MM.1S (cell line): ENCODE results near the gene DAP.

Experiments used
- DNase-seq: peaks from one replicate; pipeline ENCODE4 v3.0.0-alpha.2; 2015
- H2AFZ ChIP-seq: fragments of 300-600 bp; sonication (generic); 2 replicates; pipeline ENCODE4 v1.6.0; 2016; ENCODE audit warnings: antibody characterized with exemption, low read length
- H3F3A ChIP-seq: fragments of 300-600 bp; sonication (generic); 2 replicates; pipeline ENCODE4 v1.6.1; 2016; ENCODE audit warnings: mild to moderate bottlenecking, antibody characterized with exemption, low read length, moderate library complexity, mixed read lengths; ENCODE audit not compliant: insufficient read depth
- H3K27ac ChIP-seq: fragments of 300-600 bp; sonication (generic); 2 replicates; pipeline ENCODE4 v1.5.1; 2016; ENCODE audit warnings: mild to moderate bottlenecking, low read length
- H3K27me3 ChIP-seq: fragments of 300-600 bp; sonication (generic); replicated peaks from 2 replicates; pipeline ENCODE4 v1.6.0; 2016; ENCODE audit warnings: low read length; ENCODE audit not compliant: insufficient read depth
- H3K36me3 ChIP-seq: fragments of 300-600 bp; sonication (generic); replicated peaks from 2 replicates; pipeline ENCODE4 v1.6.1; 2016; ENCODE audit warnings: mild to moderate bottlenecking, low read length, mixed read lengths; ENCODE audit not compliant: insufficient read depth
- H3K4me1 ChIP-seq: fragments of 300-600 bp; sonication (generic); 2 replicates; pipeline ENCODE4 v1.6.1; 2016; ENCODE audit warnings: low read length, mixed read lengths
- H3K4me2 ChIP-seq: fragments of 300-600 bp; sonication (generic); 2 replicates; pipeline ENCODE4 v1.6.0; 2016; ENCODE audit warnings: low read depth, low read length
- H3K4me3 ChIP-seq: fragments of 300-600 bp; sonication (generic); 2 replicates; pipeline ENCODE4 v1.5.1; 2016; ENCODE audit warnings: low read length, mixed read lengths
- H3K79me2 ChIP-seq: fragments of 300-600 bp; sonication (generic); 2 replicates; pipeline ENCODE4 v1.6.1; 2016; ENCODE audit warnings: mixed run types, low read length, mixed read lengths
- H3K9ac ChIP-seq: fragments of 300-600 bp; sonication (generic); 2 replicates; pipeline ENCODE4 v1.6.1; 2016; ENCODE audit warnings: low read length, mixed read lengths
- H3K9me2 ChIP-seq: fragments of 300-600 bp; sonication (generic); replicated peaks from 2 replicates; pipeline ENCODE4 v1.6.1; 2016; ENCODE audit warnings: mild to moderate bottlenecking, low read length, mixed read lengths; ENCODE audit not compliant: insufficient read depth
- H3K9me3 ChIP-seq: fragments of 300-600 bp; sonication (generic); replicated peaks from 2 replicates; pipeline ENCODE4 v1.6.1; 2016; ENCODE audit warnings: mild to moderate bottlenecking, low read length, mixed read lengths; ENCODE audit not compliant: insufficient read depth
- H4K20me1 ChIP-seq: fragments of 300-600 bp; sonication (generic); 2 replicates; pipeline ENCODE4 v1.6.1; 2016; ENCODE audit warnings: mild to moderate bottlenecking, low read length, moderate library complexity, mixed read lengths; ENCODE audit not compliant: insufficient read depth
- CTCF ChIP-seq: fragments of 300-600 bp; sonication (generic); IDR thresholded peaks from 2 replicates; pipeline ENCODE4 v1.5.1; 2016; ENCODE audit warnings: antibody characterized with exemption, low read length, mixed read lengths
- EZH2 ChIP-seq: fragments of 300-600 bp; sonication (generic); optimal IDR thresholded peaks from 2 replicates; pipeline ENCODE3; 2017; ENCODE audit warnings: low read depth, mild to moderate bottlenecking, antibody characterized with exemption, low read length, mixed read lengths
- EZH2phosphoT487 ChIP-seq: fragments of 300-600 bp; sonication (generic); IDR thresholded peaks from 2 replicates; pipeline ENCODE4 v1.6.1; 2018; ENCODE audit warnings: antibody characterized with exemption, low read length

The DAP gene

GRCh38 chr5:10678244-10678643 is 82.8 kb downstream of the DAP start:
- H3F3A ChIP-seq, result no peaks in the 10 kb centered on the region
- no peak for DNase-seq
- TF ChIP-seq EZH2, result no peak
- TF ChIP-seq EZH2phosphoT487, result no peak
- TF ChIP-seq CTCF, result no peak
- no peak overlapping the region for H3K4me2 ChIP-seq
- no peaks in the 10 kb centered on the region for H3K36me3 ChIP-seq
- no peaks in the 10 kb centered on the region for H4K20me1 ChIP-seq
- H3K4me3 ChIP-seq, result no peak overlapping the region
- H3K9ac ChIP-seq, result no peak overlapping the region
- no peak overlapping the region for H3K27ac ChIP-seq
- no peaks in the 10 kb centered on the region for H3K9me3 ChIP-seq
- no peak overlapping the region for H2AFZ ChIP-seq
- no peaks in the 10 kb centered on the region for H3K4me1 ChIP-seq
- H3K79me2 ChIP-seq, result no peaks in the 10 kb centered on the region
- H3K27me3 ChIP-seq, result no peaks in the 10 kb centered on the region
- no peaks in the 10 kb centered on the region for H3K9me2 ChIP-seq

GRCh38 chr5:10677533-10677932 is 83.5 kb downstream of the DAP start:
- no peak overlapping the region for H3K9ac ChIP-seq
- H3K79me2 ChIP-seq, result no peaks in the 10 kb centered on the region
- H3K4me1 ChIP-seq, result no peaks in the 10 kb centered on the region
- H3F3A ChIP-seq, result no peaks in the 10 kb centered on the region
- no peak for DNase-seq
- no peak overlapping the region for H3K4me3 ChIP-seq
- H2AFZ ChIP-seq, result no peak overlapping the region
- no peaks in the 10 kb centered on the region for H3K9me2 ChIP-seq
- H3K27ac ChIP-seq, result no peak overlapping the region
- no peaks in the 10 kb centered on the region for H4K20me1 ChIP-seq
- H3K36me3 ChIP-seq, result no peaks in the 10 kb centered on the region
- no peaks in the 10 kb centered on the region for H3K9me3 ChIP-seq
- H3K4me2 ChIP-seq, result no peak overlapping the region
- H3K27me3 ChIP-seq, result no peaks in the 10 kb centered on the region
- TF ChIP-seq CTCF (no peak), EZH2phosphoT487 (no peak), EZH2 (no peak)

GRCh38 chr5:10676946-10677345 is 84.1 kb downstream of the DAP start:
- H3K4me1 ChIP-seq, result no peaks in the 10 kb centered on the region
- H3F3A ChIP-seq, result no peaks in the 10 kb centered on the region
- H3K9ac ChIP-seq, result no peak overlapping the region
- no peaks in the 10 kb centered on the region for H3K79me2 ChIP-seq
- H3K9me3 ChIP-seq, result no peaks in the 10 kb centered on the region
- TF ChIP-seq EZH2 (no peak), EZH2phosphoT487 (no peak), CTCF (no peak)
- H3K27me3 ChIP-seq, result no peaks in the 10 kb centered on the region
- no peak overlapping the region for H3K4me3 ChIP-seq
- no peak for DNase-seq
- no peaks in the 10 kb centered on the region for H3K36me3 ChIP-seq
- H2AFZ ChIP-seq, result no peak overlapping the region
- no peak overlapping the region for H3K4me2 ChIP-seq
- no peaks in the 10 kb centered on the region for H4K20me1 ChIP-seq
- H3K9me2 ChIP-seq, result no peaks in the 10 kb centered on the region
- H3K27ac ChIP-seq, result no peak overlapping the region

GRCh38 chr5:10676224-10676623 is 84.8 kb downstream of the DAP start:
- Histone ChIP-seq H4K20me1 (no peaks in the 10 kb centered on the region), H3K27me3 (no peaks in the 10 kb centered on the region), H3K27ac (no peak overlapping the region), H3K36me3 (no peaks in the 10 kb centered on the region), H3K4me3 (no peak overlapping the region), H3K9me2 (no peaks in the 10 kb centered on the region), H2AFZ (no peak overlapping the region), H3K4me1 (no peaks in the 10 kb centered on the region), H3K4me2 (no peak overlapping the region), H3K9me3 (no peaks in the 10 kb centered on the region), H3F3A (no peaks in the 10 kb centered on the region), H3K79me2 (no peaks in the 10 kb centered on the region), H3K9ac (no peak overlapping the region)
- TF ChIP-seq EZH2 (no peak), CTCF (no peak), EZH2phosphoT487 (no peak)
- DNase-seq, result no peak
